Activated naive CD8-positive, alpha-beta T cell treated with anti-CD3 and anti-CD28 coated beads, Interleukin-2, amount 50 U/mL, for 24 hours (primary cell): ENCODE data around the gene CERS6.
A peak's percentile ranks its signal among the peaks of the same experiment; 100 is the strongest.

Source experiments
- ATAC-seq: fragments of 150-1000 bp; cut with Tn5 transposase; one replicate; pipeline ENCODE4 v1.10.0; 2021
- DNase-seq: peaks from one replicate; pipeline ENCODE4 v3.0.0; 2021
- H3K27ac Mint-ChIP-seq: one replicate; pipeline ENCODE4 v1.8.0; 2021; ENCODE audit warnings: mild to moderate bottlenecking, mixed read lengths
- H3K27me3 Mint-ChIP-seq: one replicate; pipeline ENCODE4 v1.8.0; 2021; ENCODE audit warnings: mixed read lengths
- H3K36me3 Mint-ChIP-seq: one replicate; pipeline ENCODE4 v1.8.0; 2021; ENCODE audit warnings: low read depth, mixed read lengths
- H3K4me1 Mint-ChIP-seq: one replicate; pipeline ENCODE4 v1.8.0; 2021; ENCODE audit warnings: mixed read lengths
- H3K4me3 Mint-ChIP-seq: one replicate; pipeline ENCODE4 v1.8.0; 2021; ENCODE audit warnings: mild to moderate bottlenecking, moderate library complexity, mixed read lengths
- H3K9me3 Mint-ChIP-seq: one replicate; pipeline ENCODE4 v1.8.0; 2021; ENCODE audit warnings: mixed read lengths

The CERS6 gene

DNA sequence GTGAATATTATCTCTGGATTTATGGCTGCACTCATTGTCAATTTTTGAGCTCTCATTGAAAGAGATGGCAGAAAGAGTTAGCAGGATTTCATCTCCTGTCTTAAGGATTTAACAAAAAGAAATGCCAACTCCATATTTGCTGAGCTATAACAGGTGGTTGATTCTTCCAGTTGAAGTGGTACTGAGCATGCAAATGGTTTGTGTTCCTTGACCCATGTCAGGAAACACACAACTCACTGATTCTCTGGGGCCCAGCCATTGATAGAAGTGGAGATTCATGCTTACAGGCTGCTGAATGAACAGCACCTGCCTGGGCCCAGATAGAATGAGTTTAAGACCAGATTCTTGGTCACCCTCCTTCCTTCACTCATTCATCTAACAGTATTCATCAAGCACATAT lies 128.8 kb downstream of the CERS6 start:
- Mint-ChIP-seq H3K27ac (no peak overlapping the region), H3K4me3 (no peak overlapping the region), H3K9me3 (no peaks in the 10 kb centered on the region), H3K36me3 (peaks cover 9% of the 10 kb centered on the region), H3K4me1 (peaks cover 60% of the 10 kb centered on the region), H3K27me3 (no peaks in the 10 kb centered on the region)
- no peak for ATAC-seq
- DNase-seq = no peak

DNA sequence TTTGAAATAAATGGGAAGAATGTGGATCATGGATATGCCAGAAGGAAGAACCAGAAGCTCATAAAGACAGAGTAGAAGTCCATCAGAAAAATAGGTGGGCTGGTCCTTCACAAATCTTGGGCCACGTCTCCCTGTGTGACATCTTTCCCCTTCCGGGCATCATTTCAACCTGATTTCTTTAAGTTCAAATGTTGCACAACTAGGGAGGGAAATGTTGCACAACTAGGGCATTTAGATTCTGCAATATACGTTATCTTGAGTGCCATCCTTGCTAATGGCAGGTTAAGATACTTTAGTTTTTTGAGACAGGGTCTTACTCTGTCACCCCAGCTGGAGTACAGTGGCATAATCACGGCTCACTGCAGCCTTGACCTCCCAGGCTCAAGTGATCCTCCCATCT lies 129.6 kb downstream of the CERS6 start:
- Mint-ChIP-seq H3K4me3 (no peak overlapping the region), H3K9me3 (no peaks in the 10 kb centered on the region), H3K36me3 (peaks cover 7% of the 10 kb centered on the region), H3K27me3 (no peaks in the 10 kb centered on the region), H3K27ac (no peak overlapping the region), H3K4me1 (peaks cover 54% of the 10 kb centered on the region)
- ATAC-seq = no peak
- no peak for DNase-seq

DNA sequence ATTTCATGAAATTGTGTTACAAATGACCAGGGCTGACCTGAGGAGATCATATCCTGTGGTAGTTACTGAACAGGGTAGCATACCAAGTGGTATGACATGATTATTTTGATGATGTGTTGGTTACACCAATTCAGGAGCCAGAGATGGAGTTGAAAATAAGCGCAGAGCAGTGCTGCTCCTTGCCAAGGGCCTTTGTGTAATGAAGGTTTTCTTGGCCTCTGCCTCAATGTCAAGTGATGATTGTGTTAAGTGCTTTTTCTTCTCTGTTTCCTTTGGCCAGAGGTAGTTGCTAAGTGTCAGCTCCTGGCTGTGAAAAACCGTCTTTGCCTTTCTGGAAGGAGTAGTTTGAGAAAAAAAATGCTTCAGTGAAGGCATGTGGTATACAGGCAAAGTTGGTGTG lies 131.2 kb downstream of the CERS6 start:
- peaks cover 8% of the 10 kb centered on the region for H3K36me3 Mint-ChIP-seq
- H3K27ac Mint-ChIP-seq = no peak overlapping the region
- H3K4me1 Mint-ChIP-seq = peaks cover 45% of the 10 kb centered on the region
- no peak for ATAC-seq
- H3K4me3 Mint-ChIP-seq = no peak overlapping the region
- no peaks in the 10 kb centered on the region for H3K9me3 Mint-ChIP-seq
- H3K27me3 Mint-ChIP-seq = no peaks in the 10 kb centered on the region
- no peak for DNase-seq

DNA sequence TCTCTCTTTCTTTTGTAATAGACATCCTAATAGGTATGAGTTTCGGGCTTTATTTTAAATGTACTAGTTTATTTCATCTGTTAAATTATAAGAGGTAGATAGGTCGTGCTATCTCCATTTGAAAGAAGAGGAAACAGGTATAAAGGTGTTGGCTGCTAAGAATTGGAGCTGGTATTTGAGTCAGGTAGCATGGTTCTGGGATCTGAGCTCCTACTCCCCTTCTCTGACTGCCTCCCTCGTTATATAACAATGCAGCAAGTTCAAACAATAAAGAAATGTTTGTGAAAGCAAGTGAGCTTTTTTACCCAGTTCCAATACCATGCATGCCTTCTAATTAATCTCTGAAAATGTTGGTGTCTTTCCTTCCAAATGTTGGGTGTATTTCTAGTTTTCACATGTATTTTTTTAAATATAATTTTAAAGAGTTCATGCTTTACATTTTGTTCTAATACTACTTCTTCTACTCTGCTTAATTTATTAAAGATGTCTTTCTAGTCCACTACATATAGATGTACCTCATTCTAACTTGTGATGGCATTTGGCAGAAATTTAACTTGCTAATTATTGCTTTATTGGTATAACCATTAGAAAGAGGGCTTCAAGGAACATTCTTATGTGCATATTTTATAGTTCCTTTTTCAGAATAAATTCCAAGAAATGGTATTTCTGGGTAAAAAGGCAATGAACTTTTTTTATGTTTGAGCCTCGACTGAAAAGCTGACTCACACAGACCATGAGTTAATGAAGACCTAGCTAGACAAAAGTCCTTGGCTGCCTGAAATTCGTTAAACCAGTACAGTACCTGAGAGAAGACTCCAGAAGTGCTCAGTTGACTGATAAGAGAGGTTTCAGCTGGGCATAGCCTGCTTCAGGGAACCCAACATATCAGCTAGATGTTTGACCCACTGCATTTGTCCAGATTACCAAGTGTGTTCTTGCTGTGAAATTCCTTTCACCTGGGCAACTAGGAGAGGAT lies 133.5 kb downstream of the CERS6 start:
- DNase-seq (no peak), ATAC-seq (no peak)
- Mint-ChIP-seq H3K36me3 (peaks cover 8% of the 10 kb centered on the region), H3K4me1 (peaks cover 32% of the 10 kb centered on the region), H3K4me3 (no peak overlapping the region), H3K27ac (peak overlapping the region; percentile 41), H3K27me3 (no peaks in the 10 kb centered on the region), H3K9me3 (no peaks in the 10 kb centered on the region)

DNA sequence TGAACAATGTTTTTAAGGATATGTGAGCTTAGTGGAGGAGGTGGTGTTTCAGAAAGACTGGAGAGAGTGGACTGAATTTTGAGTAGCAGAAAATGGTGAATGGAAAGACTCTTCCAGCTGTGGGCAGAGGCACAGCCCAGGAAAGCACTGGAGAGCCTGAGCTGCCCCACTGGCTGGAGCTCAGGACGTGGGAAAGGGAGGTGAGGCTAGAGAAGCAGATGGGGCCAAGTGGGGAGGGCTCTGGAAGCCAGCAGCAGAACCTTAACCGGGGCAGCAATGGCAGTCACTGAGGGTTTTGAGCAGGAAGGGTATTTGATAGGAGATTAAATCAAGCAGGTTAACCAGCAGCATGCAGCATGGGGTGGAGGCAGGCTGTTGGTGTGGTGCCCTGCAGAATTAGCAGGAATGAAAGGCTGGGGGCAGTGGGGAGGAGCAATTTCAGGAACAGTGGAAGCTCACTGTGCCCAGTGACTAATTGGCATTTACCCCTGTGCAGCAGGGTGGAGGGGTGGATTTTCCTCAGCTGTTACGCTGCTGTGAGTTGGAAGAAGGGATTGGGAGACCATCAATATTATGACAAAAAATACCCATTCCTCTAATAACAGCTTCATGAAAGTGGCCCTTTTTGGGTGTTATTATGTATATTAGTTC lies 136.2 kb downstream of the CERS6 start:
- DNase-seq (no peak), ATAC-seq (no peak)
- peaks cover 4% of the 10 kb centered on the region for H3K9me3 Mint-ChIP-seq
- H3K4me3 Mint-ChIP-seq = no peak overlapping the region
- no peak overlapping the region for H3K27ac Mint-ChIP-seq
- peaks cover 10% of the 10 kb centered on the region for H3K36me3 Mint-ChIP-seq
- no peaks in the 10 kb centered on the region for H3K27me3 Mint-ChIP-seq
- peaks cover 40% of the 10 kb centered on the region for H3K4me1 Mint-ChIP-seq

DNA sequence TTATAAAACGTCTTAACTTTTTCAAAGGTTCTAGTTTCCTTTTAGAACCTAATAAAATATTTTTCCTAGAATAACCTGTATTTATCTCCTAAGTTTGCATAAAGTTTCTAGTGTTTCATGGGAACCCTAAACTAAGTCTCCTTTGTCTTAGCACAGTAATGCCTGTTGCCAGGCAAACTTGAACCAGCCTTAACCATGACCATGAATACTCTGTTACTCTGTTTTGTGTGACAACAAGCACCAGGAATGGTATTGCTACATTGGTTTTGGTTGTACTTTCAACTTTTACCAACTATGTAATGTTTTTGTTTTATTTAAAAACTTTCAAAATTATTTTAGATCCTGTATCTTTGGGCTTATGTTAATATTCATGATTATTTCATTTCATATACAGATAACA lies 137.6 kb downstream of the CERS6 start:
- Mint-ChIP-seq H3K9me3 (peaks cover 4% of the 10 kb centered on the region), H3K4me1 (peaks cover 40% of the 10 kb centered on the region), H3K27ac (no peak overlapping the region), H3K27me3 (no peaks in the 10 kb centered on the region), H3K4me3 (no peak overlapping the region), H3K36me3 (peaks cover 10% of the 10 kb centered on the region)
- ATAC-seq = no peak
- no peak for DNase-seq

DNA sequence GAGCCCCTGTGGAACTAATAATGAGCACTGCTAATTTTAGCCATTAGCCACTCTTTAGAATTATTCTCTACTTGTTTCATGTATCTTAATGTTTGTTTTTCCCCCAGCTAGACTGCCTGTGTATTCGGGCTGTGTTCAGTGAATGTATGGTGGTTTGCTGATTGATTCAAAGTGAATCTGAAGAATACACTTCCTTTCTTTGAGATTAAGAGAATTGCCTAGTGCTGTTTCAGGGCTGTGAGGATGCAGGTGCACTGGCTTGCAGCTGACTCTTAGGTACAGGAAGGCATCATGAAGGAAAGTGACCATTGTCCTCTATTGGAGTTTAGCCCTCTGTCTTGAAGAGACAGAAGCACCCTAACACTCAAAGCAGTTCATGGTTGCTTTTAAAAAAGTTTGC lies 138.7 kb downstream of the CERS6 start:
- no peaks in the 10 kb centered on the region for H3K27me3 Mint-ChIP-seq
- peaks cover 4% of the 10 kb centered on the region for H3K9me3 Mint-ChIP-seq
- ATAC-seq (no peak), DNase-seq (no peak)
- H3K4me1 Mint-ChIP-seq = peaks cover 38% of the 10 kb centered on the region
- no peak overlapping the region for H3K27ac Mint-ChIP-seq
- peaks cover 10% of the 10 kb centered on the region for H3K36me3 Mint-ChIP-seq
- H3K4me3 Mint-ChIP-seq = no peak overlapping the region

DNA sequence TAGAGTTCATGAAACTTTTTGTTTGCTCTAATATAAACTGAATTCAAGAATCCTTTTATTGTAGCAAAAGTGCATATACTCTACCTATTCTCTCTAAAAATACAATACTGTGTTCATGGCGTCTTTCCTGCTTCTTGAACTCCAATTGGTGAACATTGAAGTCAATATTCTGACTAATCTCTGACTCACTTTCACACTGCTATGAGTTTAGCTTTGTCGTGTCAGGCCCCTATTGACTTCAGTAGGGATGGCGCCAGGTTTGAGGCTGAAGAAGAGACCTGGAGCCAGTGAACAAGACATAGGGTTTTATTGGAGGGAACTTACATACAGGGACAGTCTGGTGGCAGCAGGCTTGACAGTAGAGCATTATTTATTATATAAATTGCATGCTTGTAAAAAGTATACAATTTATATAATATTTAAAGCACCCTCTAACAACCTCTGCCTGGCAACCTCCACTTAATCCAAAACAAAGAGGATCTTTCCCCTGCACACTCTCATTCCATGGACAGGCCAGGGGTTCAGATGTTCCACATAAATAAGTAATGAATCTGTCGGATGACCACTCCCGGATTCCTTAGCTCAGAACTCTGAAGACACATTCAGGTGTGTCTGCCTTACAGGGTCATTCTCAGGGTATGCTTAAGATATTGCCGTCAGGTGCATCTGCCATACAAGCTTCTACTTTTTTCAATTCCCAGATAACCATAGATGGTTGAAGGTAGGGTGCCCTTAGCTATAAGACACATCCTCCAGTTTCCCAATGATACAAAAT lies 141.0 kb downstream of the CERS6 start:
- Mint-ChIP-seq H3K36me3 (peaks cover 17% of the 10 kb centered on the region), H3K4me1 (peaks cover 48% of the 10 kb centered on the region), H3K9me3 (peaks cover 4% of the 10 kb centered on the region), H3K27me3 (no peaks in the 10 kb centered on the region), H3K4me3 (no peak overlapping the region), H3K27ac (no peak overlapping the region)
- ATAC-seq (peak; percentile 84), DNase-seq (no peak)

DNA sequence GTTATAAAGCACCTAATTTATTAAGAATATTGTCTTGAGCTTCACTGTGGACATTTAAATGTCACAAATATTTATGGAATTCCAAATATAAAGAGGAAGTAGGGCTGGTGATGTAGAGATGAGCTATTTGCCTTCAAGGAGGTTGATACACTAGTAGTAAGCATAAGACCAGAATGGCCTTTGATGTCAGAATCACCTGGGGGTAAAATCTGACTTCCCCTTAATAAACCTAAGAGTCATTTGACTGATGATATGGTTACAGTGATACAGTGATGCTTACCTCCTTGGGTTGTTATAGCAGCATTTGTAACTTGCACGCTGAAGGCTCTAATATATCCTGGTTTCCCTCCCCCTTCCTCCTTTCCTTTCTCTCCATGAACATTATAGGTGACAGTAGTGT lies 143.7 kb downstream of the CERS6 start:
- H3K4me1 Mint-ChIP-seq = peaks cover 55% of the 10 kb centered on the region
- no peak overlapping the region for H3K27ac Mint-ChIP-seq
- no peak overlapping the region for H3K4me3 Mint-ChIP-seq
- no peaks in the 10 kb centered on the region for H3K27me3 Mint-ChIP-seq
- ATAC-seq (no peak), DNase-seq (no peak)
- peaks cover 25% of the 10 kb centered on the region for H3K36me3 Mint-ChIP-seq
- H3K9me3 Mint-ChIP-seq = peaks cover 15% of the 10 kb centered on the region

DNA sequence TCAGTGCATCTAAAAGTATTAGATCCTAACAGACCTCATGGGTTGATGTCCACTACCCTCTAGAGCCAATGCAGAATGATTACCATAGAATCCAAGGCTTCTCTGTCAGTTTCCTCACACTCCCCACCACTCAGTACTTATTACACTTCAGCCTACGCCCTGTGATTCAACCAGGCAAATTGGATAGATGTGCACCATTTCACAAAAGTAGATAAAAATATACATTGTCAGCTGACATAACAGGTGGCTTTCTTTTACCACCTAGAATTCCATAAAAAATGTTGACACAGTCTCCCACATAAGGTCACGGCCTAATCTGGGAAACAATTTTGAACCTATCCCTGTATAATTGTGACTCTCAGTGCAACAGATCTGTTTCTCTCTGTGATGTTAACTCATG lies 144.9 kb downstream of the CERS6 start:
- Mint-ChIP-seq H3K27ac (no peak overlapping the region), H3K27me3 (no peaks in the 10 kb centered on the region), H3K4me3 (no peak overlapping the region), H3K4me1 (peaks cover 46% of the 10 kb centered on the region), H3K36me3 (peaks cover 31% of the 10 kb centered on the region), H3K9me3 (peaks cover 21% of the 10 kb centered on the region)
- DNase-seq = no peak
- no peak for ATAC-seq

DNA sequence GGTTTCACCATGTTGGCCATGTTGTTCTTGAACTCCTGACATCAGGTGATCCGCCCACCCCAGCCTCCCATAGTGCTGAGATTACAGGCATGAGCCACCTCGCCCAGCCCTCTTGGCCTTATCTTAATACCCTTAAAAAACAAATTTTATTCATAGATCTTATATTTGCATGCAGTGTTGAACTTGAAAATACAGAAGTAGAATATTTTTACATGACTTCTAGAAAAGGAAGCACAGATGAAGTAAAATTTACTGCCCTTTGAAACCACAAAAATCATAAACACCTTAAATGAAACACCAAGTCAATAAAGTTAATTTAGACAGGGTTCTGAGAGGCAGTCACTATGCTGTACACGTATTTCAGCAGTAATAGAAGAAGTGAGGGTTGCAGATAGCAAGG lies 145.7 kb downstream of the CERS6 start:
- H3K27me3 Mint-ChIP-seq = no peaks in the 10 kb centered on the region
- peaks cover 26% of the 10 kb centered on the region for H3K9me3 Mint-ChIP-seq
- H3K36me3 Mint-ChIP-seq = peaks cover 37% of the 10 kb centered on the region
- ATAC-seq (no peak), DNase-seq (no peak)
- no peak overlapping the region for H3K27ac Mint-ChIP-seq
- H3K4me3 Mint-ChIP-seq = no peak overlapping the region
- H3K4me1 Mint-ChIP-seq = peaks cover 43% of the 10 kb centered on the region

DNA sequence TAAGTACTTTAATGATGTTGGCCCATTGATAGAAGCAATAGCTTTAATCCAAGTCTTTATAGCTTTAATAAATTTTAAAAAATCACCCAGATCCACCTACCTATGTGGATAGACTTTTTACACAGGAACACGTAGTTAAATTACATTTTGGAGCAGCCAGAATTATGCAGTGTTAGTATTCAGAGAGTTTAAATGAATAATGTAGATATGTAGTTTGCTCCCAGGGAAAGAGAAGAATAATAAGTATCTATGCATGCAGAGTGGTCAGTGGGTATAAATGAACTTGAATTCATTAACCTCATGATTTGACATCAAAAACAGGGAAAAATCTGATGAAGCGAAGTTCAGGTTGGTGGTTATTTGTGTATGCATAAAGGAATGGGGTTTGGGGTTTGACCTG lies 146.3 kb downstream of the CERS6 start:
- H3K9me3 Mint-ChIP-seq = peaks cover 25% of the 10 kb centered on the region
- H3K36me3 Mint-ChIP-seq = peaks cover 35% of the 10 kb centered on the region
- ATAC-seq (no peak), DNase-seq (no peak)
- no peaks in the 10 kb centered on the region for H3K27me3 Mint-ChIP-seq
- H3K4me1 Mint-ChIP-seq = peaks cover 40% of the 10 kb centered on the region
- peak overlapping the region; percentile 4 for H3K27ac Mint-ChIP-seq
- H3K4me3 Mint-ChIP-seq = no peak overlapping the region

DNA sequence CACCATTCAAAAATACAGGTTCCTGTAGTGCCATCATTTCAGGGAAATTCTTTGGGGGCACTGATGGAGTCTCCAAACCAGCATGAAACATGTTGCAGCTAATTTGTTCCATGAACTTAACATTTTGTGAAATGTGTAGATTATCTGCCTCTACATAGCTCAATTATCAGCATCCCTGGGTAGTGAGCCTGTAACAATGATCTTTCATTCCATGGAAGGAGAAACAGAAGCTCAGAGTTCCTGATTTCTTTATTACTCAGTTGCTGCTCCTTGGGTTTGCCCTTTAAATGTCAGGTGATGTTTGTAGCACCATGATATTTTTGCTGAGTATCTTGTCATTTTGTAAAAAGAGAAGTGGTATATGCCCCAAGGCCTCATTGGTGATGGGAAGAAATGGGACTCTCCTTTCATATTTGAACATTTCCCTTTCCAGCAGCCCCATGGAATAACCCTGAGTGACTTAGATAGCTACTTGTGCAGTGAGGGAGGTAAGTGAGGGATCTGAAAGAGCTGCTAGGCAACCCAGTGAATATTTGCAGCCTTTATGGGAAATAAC lies 146.9 kb downstream of the CERS6 start:
- peaks cover 35% of the 10 kb centered on the region for H3K36me3 Mint-ChIP-seq
- no peak overlapping the region for H3K4me3 Mint-ChIP-seq
- DNase-seq (no peak), ATAC-seq (peak; percentile 58)
- no peaks in the 10 kb centered on the region for H3K27me3 Mint-ChIP-seq
- H3K4me1 Mint-ChIP-seq = peaks cover 46% of the 10 kb centered on the region
- H3K27ac Mint-ChIP-seq = peak overlapping the region; percentile 50
- peaks cover 28% of the 10 kb centered on the region for H3K9me3 Mint-ChIP-seq

DNA sequence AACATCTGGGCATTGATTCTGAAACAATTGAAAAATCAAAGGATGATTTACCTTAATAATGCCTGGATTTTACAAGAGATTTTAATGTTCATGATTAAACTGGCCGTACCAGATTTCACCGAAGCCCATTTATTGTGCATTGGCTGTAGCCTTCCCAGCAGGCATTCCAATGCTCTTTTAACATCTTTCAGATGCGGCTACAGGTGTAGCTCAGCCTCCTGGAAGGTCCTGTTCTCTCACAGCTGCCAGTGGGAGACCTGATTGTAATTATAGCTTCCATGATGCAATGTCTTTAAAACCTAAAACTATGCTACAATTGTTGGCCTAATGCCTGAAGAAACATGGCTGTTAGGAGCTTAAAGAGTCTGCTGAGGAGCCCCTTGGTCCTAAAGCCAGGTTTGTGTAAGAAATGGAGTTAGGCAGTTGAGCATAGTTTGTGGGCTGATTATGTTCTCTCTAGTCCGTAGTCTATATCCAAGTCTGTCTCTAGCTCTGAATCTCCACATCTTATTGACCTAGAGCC lies 147.4 kb downstream of the CERS6 start:
- DNase-seq = no peak
- peaks cover 28% of the 10 kb centered on the region for H3K9me3 Mint-ChIP-seq
- H3K4me1 Mint-ChIP-seq = peaks cover 51% of the 10 kb centered on the region
- no peak for ATAC-seq
- H3K36me3 Mint-ChIP-seq = peaks cover 35% of the 10 kb centered on the region
- no peaks in the 10 kb centered on the region for H3K27me3 Mint-ChIP-seq
- H3K27ac Mint-ChIP-seq = peak overlapping the region; percentile 50
- H3K4me3 Mint-ChIP-seq = no peak overlapping the region
